Keratinocyte (primary cell): Measurements from ENCODE around the gene EPYC.

Source experiments
- EZH2 ChIP-seq: IDR thresholded peaks from one replicate; pipeline ENCODE4 v1.6.1; 2012; ENCODE audit warnings: inconsistent platforms, mild to moderate bottlenecking, low read length, moderate library complexity
- TF ChIP-seq, protein P1 (sequence below), 3 experiments: IDR thresholded peaks in 1 of 3; conservative IDR thresholded peaks in 1 of 3; optimal IDR thresholded peaks in 1 of 3; 2 replicates in 2 of 3; 3 replicates in 1 of 3; pipeline versions ENCODE3 to v1.5.1; 2011; ENCODE audit warnings: low read length in 3 of 3, mild to moderate bottlenecking in 3 of 3, moderate library complexity in 2 of 3, control low read depth in 1 of 3, inconsistent platforms in 1 of 3; ENCODE audit not compliant: insufficient read depth in 2 of 3; ENCODE audit errors: extremely low read depth in 1 of 3

DNA sequence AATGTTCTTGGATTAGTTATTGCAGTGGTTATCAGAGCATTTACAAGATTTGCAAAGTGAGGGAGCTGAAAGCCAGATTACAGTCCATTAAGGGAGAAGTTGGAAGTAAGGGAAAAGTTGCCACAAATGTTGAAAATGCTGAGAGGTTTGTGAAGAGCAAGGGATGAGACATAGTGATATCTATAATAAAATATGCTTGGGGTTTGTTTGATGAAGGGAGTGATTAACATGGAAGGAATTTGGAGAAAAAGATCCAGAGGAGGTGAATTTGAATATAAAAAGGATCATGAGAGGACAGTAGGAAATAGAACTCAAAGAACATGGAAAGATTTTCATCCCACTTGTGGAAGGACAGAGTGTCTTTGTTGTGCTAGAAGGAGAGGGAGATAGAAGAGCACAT, 30.5 kb downstream of the EPYC start:
- TF ChIP-seq, protein P1, sequence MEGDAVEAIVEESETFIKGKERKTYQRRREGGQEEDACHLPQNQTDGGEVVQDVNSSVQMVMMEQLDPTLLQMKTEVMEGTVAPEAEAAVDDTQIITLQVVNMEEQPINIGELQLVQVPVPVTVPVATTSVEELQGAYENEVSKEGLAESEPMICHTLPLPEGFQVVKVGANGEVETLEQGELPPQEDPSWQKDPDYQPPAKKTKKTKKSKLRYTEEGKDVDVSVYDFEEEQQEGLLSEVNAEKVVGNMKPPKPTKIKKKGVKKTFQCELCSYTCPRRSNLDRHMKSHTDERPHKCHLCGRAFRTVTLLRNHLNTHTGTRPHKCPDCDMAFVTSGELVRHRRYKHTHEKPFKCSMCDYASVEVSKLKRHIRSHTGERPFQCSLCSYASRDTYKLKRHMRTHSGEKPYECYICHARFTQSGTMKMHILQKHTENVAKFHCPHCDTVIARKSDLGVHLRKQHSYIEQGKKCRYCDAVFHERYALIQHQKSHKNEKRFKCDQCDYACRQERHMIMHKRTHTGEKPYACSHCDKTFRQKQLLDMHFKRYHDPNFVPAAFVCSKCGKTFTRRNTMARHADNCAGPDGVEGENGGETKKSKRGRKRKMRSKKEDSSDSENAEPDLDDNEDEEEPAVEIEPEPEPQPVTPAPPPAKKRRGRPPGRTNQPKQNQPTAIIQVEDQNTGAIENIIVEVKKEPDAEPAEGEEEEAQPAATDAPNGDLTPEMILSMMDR (optimal IDR thresholded peaks at IDR 0.05 in 1 of 3, IDR thresholded peaks at IDR 0.05 in 1 of 3, conservative IDR thresholded peaks at IDR 0.05 in 1 of 3; ENCODE audit: extremely low read depth in 1 of 3, insufficient read depth in 2 of 3, low read length in 3 of 3), result no peak
- TF ChIP-seq EZH2, result no peak
